ENCODE data around the gene TBL1Y.

Gene TBL1Y

DNA sequence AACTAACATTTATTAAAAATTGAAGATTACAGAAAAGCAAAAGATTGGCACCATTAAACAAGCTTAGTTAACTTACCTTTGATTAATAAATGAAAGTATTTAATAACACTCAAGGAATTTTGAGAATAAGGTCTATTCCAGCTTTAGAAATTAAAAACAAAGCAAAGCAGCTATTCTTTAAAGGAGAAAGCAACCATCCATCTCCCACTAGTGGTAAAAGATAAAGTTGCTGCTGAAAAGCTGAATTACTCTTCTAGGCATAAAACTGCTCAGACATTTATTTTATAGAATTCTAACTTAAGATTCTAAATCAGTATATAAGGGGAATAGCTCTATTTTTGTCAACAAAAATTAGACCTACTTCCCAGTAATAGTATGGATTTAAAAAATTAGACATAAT, 37.2 kb downstream of the TBL1Y start:
- H3K27ac ChIP-seq: peak overlapping the region; percentile 30; the same call in 1 of the 2 replicates
- TF ChIP-seq, protein P1, sequence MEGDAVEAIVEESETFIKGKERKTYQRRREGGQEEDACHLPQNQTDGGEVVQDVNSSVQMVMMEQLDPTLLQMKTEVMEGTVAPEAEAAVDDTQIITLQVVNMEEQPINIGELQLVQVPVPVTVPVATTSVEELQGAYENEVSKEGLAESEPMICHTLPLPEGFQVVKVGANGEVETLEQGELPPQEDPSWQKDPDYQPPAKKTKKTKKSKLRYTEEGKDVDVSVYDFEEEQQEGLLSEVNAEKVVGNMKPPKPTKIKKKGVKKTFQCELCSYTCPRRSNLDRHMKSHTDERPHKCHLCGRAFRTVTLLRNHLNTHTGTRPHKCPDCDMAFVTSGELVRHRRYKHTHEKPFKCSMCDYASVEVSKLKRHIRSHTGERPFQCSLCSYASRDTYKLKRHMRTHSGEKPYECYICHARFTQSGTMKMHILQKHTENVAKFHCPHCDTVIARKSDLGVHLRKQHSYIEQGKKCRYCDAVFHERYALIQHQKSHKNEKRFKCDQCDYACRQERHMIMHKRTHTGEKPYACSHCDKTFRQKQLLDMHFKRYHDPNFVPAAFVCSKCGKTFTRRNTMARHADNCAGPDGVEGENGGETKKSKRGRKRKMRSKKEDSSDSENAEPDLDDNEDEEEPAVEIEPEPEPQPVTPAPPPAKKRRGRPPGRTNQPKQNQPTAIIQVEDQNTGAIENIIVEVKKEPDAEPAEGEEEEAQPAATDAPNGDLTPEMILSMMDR (IDR thresholded peaks at IDR 0.05): peak; percentile 41
- no peak for TF ChIP-seq ZFX (IDR thresholded peaks at IDR 0.05; ENCODE audit: borderline replicate concordance)

DNA sequence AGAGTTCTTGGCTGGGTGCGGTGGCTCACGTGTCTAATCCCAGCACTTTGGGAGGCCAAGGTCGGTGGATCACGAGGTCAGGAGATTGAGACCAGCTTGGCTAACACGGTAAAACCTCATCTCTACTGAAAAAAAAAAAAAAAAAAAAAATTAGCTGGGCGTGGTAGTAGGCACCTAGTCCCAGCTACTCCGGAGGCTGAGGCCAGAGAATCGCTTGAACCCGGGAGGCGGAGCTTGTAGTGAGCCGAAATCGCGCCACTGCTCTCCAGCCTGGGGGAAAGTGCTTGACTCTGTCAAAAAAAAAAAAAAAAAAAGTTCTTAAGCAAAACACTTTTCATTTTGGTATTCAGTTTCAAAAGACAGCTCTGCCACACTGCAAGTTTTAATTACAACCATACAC, 37.9 kb downstream of the TBL1Y start:
- TF ChIP-seq, protein P1 (IDR thresholded peaks at IDR 0.05): no peak
- no peak for TF ChIP-seq ZFX (IDR thresholded peaks at IDR 0.05; ENCODE audit: borderline replicate concordance)
- peak overlapping the region; percentile 30; the same call in 1 of the 2 replicates for H3K27ac ChIP-seq

DNA sequence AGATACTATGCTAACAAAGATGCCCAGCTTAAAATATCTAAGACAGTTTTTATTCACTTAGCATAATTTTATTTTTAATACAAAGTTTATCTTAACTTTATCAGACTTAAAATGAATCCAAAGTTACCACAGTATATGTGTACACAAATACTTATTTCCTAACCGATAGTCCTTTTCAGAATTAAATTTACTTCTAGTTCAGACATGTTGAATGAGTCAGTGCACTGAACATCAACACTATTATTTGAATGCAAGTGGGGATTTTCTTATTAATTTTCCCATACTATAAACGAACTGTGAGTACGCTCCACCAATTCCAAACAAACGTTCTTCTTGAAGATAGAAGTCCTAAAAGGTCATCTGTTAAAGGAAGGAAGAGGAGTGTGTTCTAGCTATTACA, 39.5 kb downstream of the TBL1Y start:
- H3K27ac ChIP-seq: no peak overlapping the region
- TF ChIP-seq ZFX (IDR thresholded peaks at IDR 0.05; ENCODE audit: borderline replicate concordance): no peak
- TF ChIP-seq, protein P1 (IDR thresholded peaks at IDR 0.05): no peak

- TF ChIP-seq ZFX (IDR thresholded peaks at IDR 0.05; ENCODE audit: borderline replicate concordance): no peak
- TF ChIP-seq, protein P1 (IDR thresholded peaks at IDR 0.05): peak; percentile 55
- H3K27ac ChIP-seq: no peak overlapping the region
These were observed 54.2 kb downstream of the TBL1Y start for GRCh38 chrY:6964732-6965131.

- H3K27ac ChIP-seq: no peak overlapping the region
- TF ChIP-seq ZFX (IDR thresholded peaks at IDR 0.05; ENCODE audit: borderline replicate concordance): no peak
- TF ChIP-seq, protein P1 (IDR thresholded peaks at IDR 0.05): no peak
These were observed 56.0 kb downstream of the TBL1Y start for GRCh38 chrY:6966521-6966920.

DNA sequence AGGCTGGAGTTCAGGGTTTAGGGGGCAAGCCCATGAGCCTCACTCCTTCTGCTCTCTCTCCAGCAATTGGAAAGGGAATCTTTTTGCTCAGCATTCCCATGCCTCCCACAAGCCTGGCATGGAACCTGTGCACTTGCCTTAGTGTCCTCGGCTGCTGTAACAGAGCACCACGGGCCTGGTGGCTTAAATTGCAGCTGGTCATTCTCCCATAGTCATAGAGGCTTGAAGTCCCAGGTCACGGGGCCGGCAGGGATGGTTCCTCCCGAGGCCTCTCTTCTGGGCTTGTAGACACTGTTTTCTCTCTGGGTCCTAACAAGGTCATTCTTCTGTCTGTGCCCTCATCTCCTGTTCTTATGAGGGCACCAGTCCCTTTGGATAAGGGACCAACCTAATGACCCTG, 57.2 kb downstream of the TBL1Y start:
- H3K27ac ChIP-seq: no peak overlapping the region
- TF ChIP-seq, protein P1 (IDR thresholded peaks at IDR 0.05): no peak
- TF ChIP-seq ZFX (IDR thresholded peaks at IDR 0.05; ENCODE audit: borderline replicate concordance): no peak

DNA sequence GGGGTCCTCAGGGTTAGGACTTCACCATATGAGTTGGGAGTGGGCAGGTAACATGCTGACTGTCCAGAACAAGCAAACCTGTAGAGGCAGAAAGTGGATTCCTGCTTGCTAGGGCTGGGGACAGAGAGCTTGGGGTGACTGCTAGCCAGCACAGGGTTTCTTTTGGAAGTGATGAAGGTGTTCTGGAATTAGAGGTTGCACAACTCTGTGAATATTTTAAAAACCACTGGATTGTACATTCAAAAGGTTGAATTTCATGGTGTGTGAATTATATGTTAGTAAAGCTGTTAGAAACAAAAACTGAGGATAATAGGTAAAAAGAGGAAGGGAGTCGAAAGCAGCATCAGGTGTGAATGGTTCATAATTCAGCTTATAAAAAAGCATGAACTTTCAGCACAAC, 57.7 kb downstream of the TBL1Y start:
- no peak for TF ChIP-seq ZFX (IDR thresholded peaks at IDR 0.05; ENCODE audit: borderline replicate concordance)
- TF ChIP-seq, protein P1 (IDR thresholded peaks at IDR 0.05): no peak
- no peak overlapping the region for H3K27ac ChIP-seq
